ELR (cell line): ENCODE measurements around the gene FRMD3.
"Not testable (repeated sequence)": the region's sequence is repeated elsewhere in the genome, so short reads cannot be mapped to it uniquely, and the experiment has no call there.

ENCODE experiments used
- DNase-seq: peaks from one replicate; pipeline ENCODE4 v3.0.0-alpha.2; 2015; ENCODE audit warnings: low read depth

FRMD3 gene

GRCh38 chr9:83521411-83521810, 16.8 kb downstream of the FRMD3 start:
- no peak for DNase-seq

- no peak for DNase-seq
Measured at GRCh38 chr9:83521011-83521410, 17.2 kb downstream of the FRMD3 start.

- DNase-seq, result no peak
Measured at GRCh38 chr9:83520292-83520691, 17.9 kb downstream of the FRMD3 start.

- DNase-seq, result not testable (repeated sequence)
Measured at GRCh38 chr9:83517980-83518379, 20.2 kb downstream of the FRMD3 start.

- DNase-seq, result no peak
Measured at GRCh38 chr9:83514767-83515166, 23.4 kb downstream of the FRMD3 start.

- DNase-seq, result no peak
Measured at GRCh38 chr9:83512621-83513020, 25.6 kb downstream of the FRMD3 start.

GRCh38 chr9:83511051-83511450, 27.1 kb downstream of the FRMD3 start:
- DNase-seq, result peak; percentile 87

GRCh38 chr9:83509402-83509801, 28.8 kb downstream of the FRMD3 start:
- DNase-seq, result no peak

GRCh38 chr9:83508067-83508466, 30.1 kb downstream of the FRMD3 start:
- peak; percentile 39 for DNase-seq

- DNase-seq, result no peak
Measured at GRCh38 chr9:83505282-83505681, 32.9 kb downstream of the FRMD3 start.

- DNase-seq, result no peak
Measured at GRCh38 chr9:83503866-83504265, 34.3 kb downstream of the FRMD3 start.

GRCh38 chr9:83501565-83501964, 36.6 kb downstream of the FRMD3 start:
- DNase-seq, result no peak

GRCh38 chr9:83497441-83497840, 40.8 kb downstream of the FRMD3 start:
- no peak for DNase-seq

- peak; percentile 26 for DNase-seq
Measured at GRCh38 chr9:83491995-83492394, 46.2 kb downstream of the FRMD3 start.

- DNase-seq, result no peak
Measured at GRCh38 chr9:83491413-83491812, 46.8 kb downstream of the FRMD3 start.

- no peak for DNase-seq
Measured at GRCh38 chr9:83489961-83490360, 48.2 kb downstream of the FRMD3 start.

GRCh38 chr9:83484990-83485389, 53.2 kb downstream of the FRMD3 start:
- DNase-seq, result no peak

GRCh38 chr9:83483223-83483622, 55.0 kb downstream of the FRMD3 start:
- DNase-seq, result no peak

- DNase-seq, result no peak
Measured at GRCh38 chr9:83479765-83480164, 58.4 kb downstream of the FRMD3 start.

- peak; percentile 72 for DNase-seq
Measured at GRCh38 chr9:83477571-83477970, 60.6 kb downstream of the FRMD3 start.

- no peak for DNase-seq
Measured at GRCh38 chr9:83477120-83477519, 61.1 kb downstream of the FRMD3 start.

GRCh38 chr9:83476513-83476912, 61.7 kb downstream of the FRMD3 start:
- DNase-seq, result no peak

- DNase-seq, result peak; percentile 15
Measured at GRCh38 chr9:83475741-83476140, 62.5 kb downstream of the FRMD3 start.

- no peak for DNase-seq
Measured at GRCh38 chr9:83474631-83475030, 63.6 kb downstream of the FRMD3 start.

- DNase-seq, result peak; percentile 21
Measured at GRCh38 chr9:83473488-83473971, 64.7 kb downstream of the FRMD3 start.
